Measurements from ENCODE around the gene CPNE5.
"Not testable (repeated sequence)": the region's sequence is repeated elsewhere in the genome, so short reads cannot be mapped to it uniquely, and the experiment has no call there.

CPNE5 gene

DNA sequence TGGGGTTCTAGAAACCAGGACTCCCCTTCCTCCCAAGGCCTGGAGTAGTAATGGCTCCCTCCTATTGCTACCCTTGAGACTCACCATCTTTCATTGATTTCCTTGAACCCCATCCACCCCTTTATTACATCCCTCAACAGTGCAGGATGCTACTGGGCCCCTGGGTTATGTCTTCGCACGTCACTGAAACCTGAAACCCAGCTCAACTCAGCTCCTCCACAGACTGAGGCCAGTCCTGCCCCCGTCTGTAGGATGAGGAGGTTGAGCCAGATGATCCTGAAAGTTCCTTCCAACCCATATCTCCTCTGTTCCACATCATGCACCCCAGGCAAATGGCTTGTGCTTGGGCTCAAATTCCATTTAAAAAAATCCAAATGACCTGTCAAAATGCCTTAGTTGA is 21.4 kb downstream of the CPNE5 start:
- Histone ChIP-seq H3K9ac (ENCODE audit: low read length) (no peak overlapping the region), H3K36me3 (ENCODE audit: control insufficient read depth, insufficient read depth, low read length) (no peaks in the 10 kb centered on the region), H3K9me3 (ENCODE audit: control insufficient read depth, low read length) (no peaks in the 10 kb centered on the region), H3K4me3 (ENCODE audit: low read length) (no peak overlapping the region), H3K4me1 (ENCODE audit: control insufficient read depth, insufficient read depth, low read length) (no peaks in the 10 kb centered on the region), H3K27me3 (ENCODE audit: control insufficient read depth, insufficient read depth, low read length) (no peaks in the 10 kb centered on the region)

DNA sequence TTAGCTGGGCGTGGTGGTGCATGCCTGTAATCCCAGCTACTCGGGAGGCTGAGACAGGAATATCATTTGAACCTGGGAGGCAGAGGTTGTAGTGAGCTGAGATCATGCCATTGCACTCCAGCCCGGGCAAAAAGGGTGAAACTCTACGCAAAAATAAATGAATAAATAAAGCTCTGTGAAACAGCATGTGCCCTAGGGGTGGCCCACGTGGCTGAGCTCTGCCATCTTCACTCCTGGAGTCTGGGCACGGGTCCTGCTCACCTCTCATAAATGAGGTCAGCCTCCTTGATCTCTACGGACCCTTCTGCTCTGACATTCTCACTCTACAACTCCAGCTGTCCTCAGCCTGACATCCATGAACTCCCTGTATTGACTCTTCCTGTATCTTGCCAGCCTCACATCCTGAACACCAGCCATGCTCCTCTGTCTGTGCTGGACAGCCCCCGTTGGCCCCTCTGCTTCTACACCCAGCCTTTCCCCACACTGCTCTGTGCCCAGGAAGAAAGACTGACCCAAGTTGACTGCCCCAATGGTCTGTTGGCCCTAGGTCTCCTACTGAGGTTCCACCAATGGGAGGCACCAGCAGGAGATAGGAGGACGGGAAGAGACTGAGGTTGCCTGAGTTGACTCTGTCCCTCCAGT is 21.9 kb downstream of the CPNE5 start:
- Histone ChIP-seq H3K4me1 (ENCODE audit: control insufficient read depth, insufficient read depth, low read length) (no peaks in the 10 kb centered on the region), H3K9ac (ENCODE audit: low read length) (no peak overlapping the region), H3K27me3 (ENCODE audit: control insufficient read depth, insufficient read depth, low read length) (no peaks in the 10 kb centered on the region), H3K9me3 (ENCODE audit: control insufficient read depth, low read length) (no peaks in the 10 kb centered on the region), H3K4me3 (ENCODE audit: low read length) (no peak overlapping the region), H3K36me3 (ENCODE audit: control insufficient read depth, insufficient read depth, low read length) (no peaks in the 10 kb centered on the region)

- no peak overlapping the region for H3K4me3 ChIP-seq (ENCODE audit: low read length)
- H3K27me3 ChIP-seq (ENCODE audit: control insufficient read depth, insufficient read depth, low read length): no peaks in the 10 kb centered on the region
- no peak overlapping the region for H3K9ac ChIP-seq (ENCODE audit: low read length)
- no peaks in the 10 kb centered on the region for H3K36me3 ChIP-seq (ENCODE audit: control insufficient read depth, insufficient read depth, low read length)
- H3K9me3 ChIP-seq (ENCODE audit: control insufficient read depth, low read length): no peaks in the 10 kb centered on the region
- no peaks in the 10 kb centered on the region for H3K4me1 ChIP-seq (ENCODE audit: control insufficient read depth, insufficient read depth, low read length)
Measured at GRCh38 chr6:36815962-36816735, 23.1 kb downstream of the CPNE5 start.

GRCh38 chr6:36814249-36814648 is 25.0 kb downstream of the CPNE5 start:
- Histone ChIP-seq H3K4me3 (ENCODE audit: low read length) (no peak overlapping the region), H3K36me3 (ENCODE audit: control insufficient read depth, insufficient read depth, low read length) (no peaks in the 10 kb centered on the region), H3K4me1 (ENCODE audit: control insufficient read depth, insufficient read depth, low read length) (no peaks in the 10 kb centered on the region), H3K27me3 (ENCODE audit: control insufficient read depth, insufficient read depth, low read length) (no peaks in the 10 kb centered on the region), H3K9me3 (ENCODE audit: control insufficient read depth, low read length) (no peaks in the 10 kb centered on the region), H3K9ac (ENCODE audit: low read length) (no peak overlapping the region)

DNA sequence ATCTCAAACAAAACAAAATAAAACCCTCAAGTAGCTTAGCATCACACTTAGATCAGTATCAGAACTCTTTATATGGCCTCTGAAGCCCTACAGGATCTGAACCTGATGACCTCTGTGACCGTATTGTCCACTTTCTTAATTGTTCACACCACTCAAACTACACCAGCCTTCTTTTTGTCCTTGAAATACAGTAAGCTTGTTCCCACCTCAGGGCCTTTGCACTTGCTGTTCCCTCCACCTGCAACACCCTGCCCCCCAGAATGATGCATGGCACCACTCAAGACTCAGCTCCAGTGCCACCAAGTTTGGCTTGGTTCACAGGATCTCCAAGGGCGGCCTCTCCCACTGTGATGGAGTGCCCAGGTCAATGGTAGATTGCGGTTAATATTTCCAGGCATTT is 25.7 kb downstream of the CPNE5 start:
- H3K36me3 ChIP-seq (ENCODE audit: control insufficient read depth, insufficient read depth, low read length): no peaks in the 10 kb centered on the region
- H3K4me1 ChIP-seq (ENCODE audit: control insufficient read depth, insufficient read depth, low read length): no peaks in the 10 kb centered on the region
- no peaks in the 10 kb centered on the region for H3K27me3 ChIP-seq (ENCODE audit: control insufficient read depth, insufficient read depth, low read length)
- H3K9me3 ChIP-seq (ENCODE audit: control insufficient read depth, low read length): no peaks in the 10 kb centered on the region
- H3K9ac ChIP-seq (ENCODE audit: low read length): no peak overlapping the region
- H3K4me3 ChIP-seq (ENCODE audit: low read length): no peak overlapping the region

- not testable (repeated sequence) for H3K27me3 ChIP-seq (ENCODE audit: control insufficient read depth, insufficient read depth, low read length); H3K4me3 ChIP-seq (ENCODE audit: low read length); H3K9ac ChIP-seq (ENCODE audit: low read length); H3K4me1 ChIP-seq (ENCODE audit: control insufficient read depth, insufficient read depth, low read length); H3K9me3 ChIP-seq (ENCODE audit: control insufficient read depth, low read length); H3K36me3 ChIP-seq (ENCODE audit: control insufficient read depth, insufficient read depth, low read length)
Measured at GRCh38 chr6:36813047-36813446, 26.2 kb downstream of the CPNE5 start.

- H3K4me3 ChIP-seq (ENCODE audit: low read length): no peak overlapping the region
Measured at GRCh38 chr6:36809941-36810803, 29.1 kb downstream of the CPNE5 start.

GRCh38 chr6:36809156-36809555 is 30.1 kb downstream of the CPNE5 start:
- no peaks in the 10 kb centered on the region for H3K4me1 ChIP-seq (ENCODE audit: control insufficient read depth, insufficient read depth, low read length)
- H3K36me3 ChIP-seq (ENCODE audit: control insufficient read depth, insufficient read depth, low read length): no peaks in the 10 kb centered on the region
- H3K9me3 ChIP-seq (ENCODE audit: control insufficient read depth, low read length): no peaks in the 10 kb centered on the region
- no peak overlapping the region for H3K4me3 ChIP-seq (ENCODE audit: low read length)
- no peak overlapping the region for H3K9ac ChIP-seq (ENCODE audit: low read length)
- H3K27me3 ChIP-seq (ENCODE audit: control insufficient read depth, insufficient read depth, low read length): peaks cover 8% of the 10 kb centered on the region

More at GRCh38 chr6:36809941-36810803, 29.1 kb downstream of the CPNE5 start:
- H3K9me3 ChIP-seq (ENCODE audit: control insufficient read depth, low read length): no peaks in the 10 kb centered on the region
- H3K4me1 ChIP-seq (ENCODE audit: control insufficient read depth, insufficient read depth, low read length): no peaks in the 10 kb centered on the region
- H3K9ac ChIP-seq (ENCODE audit: low read length): no peak overlapping the region
- H3K36me3 ChIP-seq (ENCODE audit: control insufficient read depth, insufficient read depth, low read length): no peaks in the 10 kb centered on the region
- peaks cover 6% of the 10 kb centered on the region for H3K27me3 ChIP-seq (ENCODE audit: control insufficient read depth, insufficient read depth, low read length)

DNA sequence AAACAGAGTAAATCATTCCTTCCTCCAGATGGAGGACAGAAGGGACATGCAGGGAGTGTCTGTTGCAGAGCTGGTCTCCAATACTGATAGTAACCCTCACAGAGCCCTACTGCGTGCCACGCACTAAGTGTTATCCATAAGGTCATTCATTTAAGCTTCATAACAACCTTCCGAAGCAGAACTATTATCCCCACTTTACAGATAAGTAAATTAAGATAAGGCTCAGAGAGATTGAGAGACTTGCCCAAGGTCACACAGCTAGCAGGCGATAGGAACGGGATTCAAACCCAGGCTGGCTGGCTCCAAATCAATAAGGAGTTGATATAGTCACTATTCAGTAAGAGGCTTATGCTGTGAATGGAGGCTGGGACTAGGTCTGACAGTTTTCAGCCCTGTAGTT is 30.6 kb downstream of the CPNE5 start:
- no peak overlapping the region for H3K9ac ChIP-seq (ENCODE audit: low read length)
- H3K36me3 ChIP-seq (ENCODE audit: control insufficient read depth, insufficient read depth, low read length): no peaks in the 10 kb centered on the region
- H3K4me1 ChIP-seq (ENCODE audit: control insufficient read depth, insufficient read depth, low read length): no peaks in the 10 kb centered on the region

DNA sequence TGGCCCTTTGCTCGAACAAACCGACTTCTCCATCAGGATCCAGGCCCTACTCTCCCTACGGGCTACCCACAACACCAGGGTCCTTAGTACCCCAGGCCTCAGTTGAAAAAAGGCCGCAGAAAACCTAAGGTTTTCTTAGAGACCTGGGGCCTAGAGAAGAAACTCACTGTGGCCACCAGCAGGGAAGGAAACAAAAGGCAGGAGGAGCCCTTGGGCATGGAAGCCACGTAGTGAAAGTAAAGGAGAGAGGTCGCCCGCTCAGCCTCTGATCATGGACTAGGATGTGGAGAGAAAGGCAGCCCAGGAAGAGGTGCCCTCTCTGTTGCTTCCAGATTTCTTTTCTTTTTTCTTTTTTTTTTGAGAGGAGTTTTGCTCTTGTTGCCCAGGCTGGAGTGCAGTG is 31.5 kb downstream of the CPNE5 start:
- Histone ChIP-seq H3K9me3 (ENCODE audit: control insufficient read depth, low read length) (no peaks in the 10 kb centered on the region), H3K9ac (ENCODE audit: low read length) (no peak overlapping the region)

More for the DNA sequence above, 30.6 kb downstream of the CPNE5 start:
- Histone ChIP-seq H3K4me3 (ENCODE audit: low read length) (no peak overlapping the region), H3K27me3 (ENCODE audit: control insufficient read depth, insufficient read depth, low read length) (peaks cover 8% of the 10 kb centered on the region), H3K9me3 (ENCODE audit: control insufficient read depth, low read length) (no peaks in the 10 kb centered on the region)

GRCh38 chr6:36807143-36807542 is 32.1 kb downstream of the CPNE5 start:
- Histone ChIP-seq H3K4me1 (ENCODE audit: control insufficient read depth, insufficient read depth, low read length) (no peaks in the 10 kb centered on the region), H3K36me3 (ENCODE audit: control insufficient read depth, insufficient read depth, low read length) (no peaks in the 10 kb centered on the region), H3K9ac (ENCODE audit: low read length) (no peak overlapping the region), H3K9me3 (ENCODE audit: control insufficient read depth, low read length) (no peaks in the 10 kb centered on the region), H3K27me3 (ENCODE audit: control insufficient read depth, insufficient read depth, low read length) (peaks cover 8% of the 10 kb centered on the region), H3K4me3 (ENCODE audit: low read length) (no peak overlapping the region)

More for the DNA sequence above, 31.5 kb downstream of the CPNE5 start:
- Histone ChIP-seq H3K27me3 (ENCODE audit: control insufficient read depth, insufficient read depth, low read length) (peaks cover 8% of the 10 kb centered on the region), H3K36me3 (ENCODE audit: control insufficient read depth, insufficient read depth, low read length) (no peaks in the 10 kb centered on the region), H3K4me1 (ENCODE audit: control insufficient read depth, insufficient read depth, low read length) (no peaks in the 10 kb centered on the region), H3K4me3 (ENCODE audit: low read length) (no peak overlapping the region)

DNA sequence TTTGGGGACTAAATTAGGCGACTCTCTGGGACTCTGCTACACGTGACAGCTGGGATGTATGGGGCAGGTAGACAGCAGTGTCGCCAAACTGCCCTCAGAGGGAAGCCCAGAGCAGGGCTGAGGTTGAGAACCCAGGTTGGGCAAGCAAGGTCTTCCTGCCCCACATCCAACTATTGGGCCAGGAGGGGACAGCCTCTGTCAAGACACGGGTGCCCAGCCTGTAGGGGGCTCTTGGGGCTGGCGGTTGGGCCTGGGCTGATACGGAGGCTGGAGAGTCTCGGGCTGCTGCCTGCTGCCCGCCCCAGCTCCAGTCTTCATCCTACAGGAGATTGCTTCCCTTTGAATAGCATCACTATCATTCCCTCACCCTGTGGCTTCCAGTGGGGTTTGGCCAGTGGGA is 33.3 kb downstream of the CPNE5 start:
- Histone ChIP-seq H3K4me3 (ENCODE audit: low read length) (no peak overlapping the region), H3K4me1 (ENCODE audit: control insufficient read depth, insufficient read depth, low read length) (no peaks in the 10 kb centered on the region), H3K9ac (ENCODE audit: low read length) (no peak overlapping the region), H3K27me3 (ENCODE audit: control insufficient read depth, insufficient read depth, low read length) (peaks cover 8% of the 10 kb centered on the region), H3K9me3 (ENCODE audit: control insufficient read depth, low read length) (no peaks in the 10 kb centered on the region), H3K36me3 (ENCODE audit: control insufficient read depth, insufficient read depth, low read length) (no peaks in the 10 kb centered on the region)
